ENCODE data around the gene EXOC2. TPM values are rescaled to one million over a fixed set of nuclear protein-coding genes. Genes with fewer than 3 reads are reported as not detected.

Gene EXOC2
- total and polyA plus RNA-seq, 2 donors, result 11.8 to 29.9 TPM

- no peak for DNase-seq (ENCODE audit: extremely low spot score)
- Histone ChIP-seq H3K4me3 (ENCODE audit: low read depth, low read length) (no peak overlapping the region), H3K27ac (ENCODE audit: low read depth) (no peak overlapping the region), H3K36me3 (ENCODE audit: insufficient read depth) (no peaks in the 10 kb centered on the region), H3K4me1 (ENCODE audit: insufficient read depth) (no peaks in the 10 kb centered on the region)
- 7% methylated on average over 5 of the region's 5 CpGs for WGBS
Observed at GRCh38 chr6:593139-593906, 99.6 kb downstream of the EXOC2 start.

GRCh38 chr6:589090-589489, 103.8 kb downstream of the EXOC2 start:
- Histone ChIP-seq H3K27ac (ENCODE audit: low read depth) (no peak overlapping the region), H3K4me1 (ENCODE audit: insufficient read depth) (no peaks in the 10 kb centered on the region), H3K4me3 (ENCODE audit: low read depth, low read length) (no peak overlapping the region), H3K36me3 (ENCODE audit: insufficient read depth) (no peaks in the 10 kb centered on the region)
- DNase-seq (ENCODE audit: extremely low spot score), result no peak
- WGBS, result 88% methylated on average over 22 of the region's 22 CpGs

GRCh38 chr6:586553-586952, 106.4 kb downstream of the EXOC2 start:
- H3K4me1 ChIP-seq (ENCODE audit: insufficient read depth), result no peaks in the 10 kb centered on the region
- no peak for DNase-seq (ENCODE audit: extremely low spot score)
- no peaks in the 10 kb centered on the region for H3K36me3 ChIP-seq (ENCODE audit: insufficient read depth)
- WGBS, result 94% methylated on average over 7 of the region's 7 CpGs
- no peak overlapping the region for H3K27ac ChIP-seq (ENCODE audit: low read depth)
- no peak overlapping the region for H3K4me3 ChIP-seq (ENCODE audit: low read depth, low read length)

- no peaks in the 10 kb centered on the region for H3K4me1 ChIP-seq (ENCODE audit: insufficient read depth)
- H3K27ac ChIP-seq (ENCODE audit: low read depth), result no peak overlapping the region
- WGBS, result 75% methylated on average over 6 of the region's 6 CpGs
- no peak for DNase-seq (ENCODE audit: extremely low spot score)
- no peaks in the 10 kb centered on the region for H3K36me3 ChIP-seq (ENCODE audit: insufficient read depth)
- H3K4me3 ChIP-seq (ENCODE audit: low read depth, low read length), result no peak overlapping the region
Observed at GRCh38 chr6:583635-584034, 109.3 kb downstream of the EXOC2 start.

- no peaks in the 10 kb centered on the region for H3K36me3 ChIP-seq (ENCODE audit: insufficient read depth)
- 62% methylated on average over 1 of the region's 1 CpG for WGBS
- no peak for DNase-seq (ENCODE audit: extremely low spot score)
- H3K27ac ChIP-seq (ENCODE audit: low read depth), result no peak overlapping the region
- no peaks in the 10 kb centered on the region for H3K4me1 ChIP-seq (ENCODE audit: insufficient read depth)
- H3K4me3 ChIP-seq (ENCODE audit: low read depth, low read length), result no peak overlapping the region
Observed at GRCh38 chr6:583116-583515, 109.8 kb downstream of the EXOC2 start.

- Histone ChIP-seq H3K4me3 (ENCODE audit: low read depth, low read length) (no peak overlapping the region), H3K27ac (ENCODE audit: low read depth) (no peak overlapping the region), H3K36me3 (ENCODE audit: insufficient read depth) (no peaks in the 10 kb centered on the region), H3K4me1 (ENCODE audit: insufficient read depth) (no peaks in the 10 kb centered on the region)
- WGBS, result 66% methylated on average over 12 of the region's 12 CpGs
- DNase-seq (ENCODE audit: extremely low spot score), result no peak
Observed at GRCh38 chr6:582370-582769, 110.6 kb downstream of the EXOC2 start.

GRCh38 chr6:579339-579738, 113.6 kb downstream of the EXOC2 start:
- WGBS, result 91% methylated on average over 5 of the region's 5 CpGs
- Histone ChIP-seq H3K36me3 (ENCODE audit: insufficient read depth) (peaks cover 2% of the 10 kb centered on the region), H3K4me1 (ENCODE audit: insufficient read depth) (no peaks in the 10 kb centered on the region), H3K27ac (ENCODE audit: low read depth) (no peak overlapping the region), H3K4me3 (ENCODE audit: low read depth, low read length) (no peak overlapping the region)
- DNase-seq (ENCODE audit: extremely low spot score), result no peak

GRCh38 chr6:572596-573265, 120.2 kb downstream of the EXOC2 start:
- no peak for DNase-seq (ENCODE audit: extremely low spot score)
- peaks cover 2% of the 10 kb centered on the region for H3K36me3 ChIP-seq (ENCODE audit: insufficient read depth)
- no peaks in the 10 kb centered on the region for H3K4me1 ChIP-seq (ENCODE audit: insufficient read depth)
- H3K4me3 ChIP-seq (ENCODE audit: low read depth, low read length), result no peak overlapping the region
- WGBS, result 89% methylated on average over 16 of the region's 16 CpGs
- no peak overlapping the region for H3K27ac ChIP-seq (ENCODE audit: low read depth)

- no peak overlapping the region for H3K4me3 ChIP-seq (ENCODE audit: low read depth, low read length)
- no peaks in the 10 kb centered on the region for H3K4me1 ChIP-seq (ENCODE audit: insufficient read depth)
- WGBS, result 92% methylated on average over 6 of the region's 6 CpGs
- no peak for DNase-seq (ENCODE audit: extremely low spot score)
- no peak overlapping the region for H3K27ac ChIP-seq (ENCODE audit: low read depth)
- H3K36me3 ChIP-seq (ENCODE audit: insufficient read depth), result peaks cover 2% of the 10 kb centered on the region
Observed at GRCh38 chr6:571892-572291, 121.0 kb downstream of the EXOC2 start.

GRCh38 chr6:570825-571224, 122.1 kb downstream of the EXOC2 start:
- 93% methylated on average over 5 of the region's 5 CpGs for WGBS

GRCh38 chr6:568954-569523, 123.9 kb downstream of the EXOC2 start:
- no peak overlapping the region for H3K4me3 ChIP-seq (ENCODE audit: low read depth, low read length)
- H3K36me3 ChIP-seq (ENCODE audit: insufficient read depth), result no peaks in the 10 kb centered on the region
- no peaks in the 10 kb centered on the region for H3K4me1 ChIP-seq (ENCODE audit: insufficient read depth)
- no peak overlapping the region for H3K27ac ChIP-seq (ENCODE audit: low read depth)
- WGBS, result 92% methylated on average over 6 of the region's 6 CpGs
- DNase-seq (ENCODE audit: extremely low spot score), result no peak

More at GRCh38 chr6:570825-571224, 122.1 kb downstream of the EXOC2 start:
- H3K4me1 ChIP-seq (ENCODE audit: insufficient read depth), result no peaks in the 10 kb centered on the region
- no peaks in the 10 kb centered on the region for H3K36me3 ChIP-seq (ENCODE audit: insufficient read depth)
- H3K27ac ChIP-seq (ENCODE audit: low read depth), result no peak overlapping the region
- no peak for DNase-seq (ENCODE audit: extremely low spot score)
- no peak overlapping the region for H3K4me3 ChIP-seq (ENCODE audit: low read depth, low read length)

- no peak for DNase-seq (ENCODE audit: extremely low spot score)
- WGBS, result 87% methylated on average over 9 of the region's 9 CpGs
- no peak overlapping the region for H3K27ac ChIP-seq (ENCODE audit: low read depth)
- peaks cover 1% of the 10 kb centered on the region for H3K36me3 ChIP-seq (ENCODE audit: insufficient read depth)
- H3K4me1 ChIP-seq (ENCODE audit: insufficient read depth), result no peaks in the 10 kb centered on the region
- no peak overlapping the region for H3K4me3 ChIP-seq (ENCODE audit: low read depth, low read length)
Observed at GRCh38 chr6:568085-568484, 124.9 kb downstream of the EXOC2 start.

GRCh38 chr6:563863-564262, 129.1 kb downstream of the EXOC2 start:
- 91% methylated on average over 13 of the region's 13 CpGs for WGBS
- peaks cover 2% of the 10 kb centered on the region for H3K36me3 ChIP-seq (ENCODE audit: insufficient read depth)

GRCh38 chr6:562052-562676, 130.8 kb downstream of the EXOC2 start:
- no peak overlapping the region for H3K4me3 ChIP-seq (ENCODE audit: low read depth, low read length)
- H3K4me1 ChIP-seq (ENCODE audit: insufficient read depth), result no peaks in the 10 kb centered on the region
- H3K27ac ChIP-seq (ENCODE audit: low read depth), result no peak overlapping the region
- H3K36me3 ChIP-seq (ENCODE audit: insufficient read depth), result peaks cover 2% of the 10 kb centered on the region
- 82% methylated on average over 15 of the region's 15 CpGs for WGBS
- no peak for DNase-seq (ENCODE audit: extremely low spot score)

More at GRCh38 chr6:563863-564262, 129.1 kb downstream of the EXOC2 start:
- Histone ChIP-seq H3K27ac (ENCODE audit: low read depth) (no peak overlapping the region), H3K4me3 (ENCODE audit: low read depth, low read length) (no peak overlapping the region), H3K4me1 (ENCODE audit: insufficient read depth) (no peaks in the 10 kb centered on the region)
- DNase-seq (ENCODE audit: extremely low spot score), result no peak

Data from urinary bladder (tissue), 4 donors.